ENCODE measurements around the gene TP53.
"Not testable (repeated sequence)": the region's sequence is repeated elsewhere in the genome, so short reads cannot be mapped to it uniquely, and the experiment has no call there.

TP53 gene

GRCh38 chr17:7674934-7675333 lies 12.4 kb downstream of the TP53 start:
- DNase-seq (ENCODE audit: low read depth, low spot score), result no peak

GRCh38 chr17:7673239-7673638 lies 14.1 kb downstream of the TP53 start:
- DNase-seq (ENCODE audit: low read depth, low spot score), result no peak

GRCh38 chr17:7668482-7668881 lies 18.8 kb downstream of the TP53 start:
- no peak for DNase-seq (ENCODE audit: low read depth, low spot score)

GRCh38 chr17:7667656-7668406 lies 19.5 kb downstream of the TP53 start:
- no peak for DNase-seq (ENCODE audit: low read depth, low spot score)

GRCh38 chr17:7656958-7657609 lies 30.2 kb downstream of the TP53 start:
- no peak for DNase-seq (ENCODE audit: low read depth, low spot score)

- DNase-seq (ENCODE audit: low read depth, low spot score), result no peak
Observed at GRCh38 chr17:7655541-7655840, 31.8 kb downstream of the TP53 start.

GRCh38 chr17:7654832-7655540 lies 32.3 kb downstream of the TP53 start:
- no peak for DNase-seq (ENCODE audit: low read depth, low spot score)

- DNase-seq (ENCODE audit: low read depth, low spot score), result no peak
Observed at GRCh38 chr17:7652388-7653356, 34.6 kb downstream of the TP53 start.

- no peak for DNase-seq (ENCODE audit: low read depth, low spot score)
Observed at GRCh38 chr17:7651665-7652387, 35.5 kb downstream of the TP53 start.

GRCh38 chr17:7651097-7651664 lies 36.1 kb downstream of the TP53 start:
- DNase-seq (ENCODE audit: low read depth, low spot score), result no peak

- DNase-seq (ENCODE audit: low read depth, low spot score), result peak; percentile 48
Observed at GRCh38 chr17:7650509-7651096, 36.7 kb downstream of the TP53 start, which contains the start of gene ATP1B2. ATP1B2 (plus strand) TSS chr17:7650926; CDS start chr17:7651519, 593 bp downstream.

GRCh38 chr17:7647018-7647417 lies 40.3 kb downstream of the TP53 start:
- DNase-seq (ENCODE audit: low read depth, low spot score), result no peak

GRCh38 chr17:7646457-7646856 lies 40.8 kb downstream of the TP53 start:
- DNase-seq (ENCODE audit: low read depth, low spot score), result no peak

- no peak for DNase-seq (ENCODE audit: low read depth, low spot score)
Observed at GRCh38 chr17:7644775-7645174, 42.5 kb downstream of the TP53 start.

GRCh38 chr17:7641635-7642034 lies 45.7 kb downstream of the TP53 start:
- not testable (repeated sequence) for DNase-seq (ENCODE audit: low read depth, low spot score)

- DNase-seq (ENCODE audit: low read depth, low spot score), result no peak
Observed at GRCh38 chr17:7640783-7641182, 46.5 kb downstream of the TP53 start.

GRCh38 chr17:7636163-7636562 lies 51.1 kb downstream of the TP53 start:
- DNase-seq (ENCODE audit: low read depth, low spot score), result no peak

- DNase-seq (ENCODE audit: low read depth, low spot score), result no peak
Observed at GRCh38 chr17:7634384-7634783, 52.9 kb downstream of the TP53 start.

- no peak for DNase-seq (ENCODE audit: low read depth, low spot score)
Observed at GRCh38 chr17:7633093-7633492, 54.2 kb downstream of the TP53 start.

GRCh38 chr17:7632492-7632894 lies 54.8 kb downstream of the TP53 start:
- no peak for DNase-seq (ENCODE audit: low read depth, low spot score)

Measured in activated CD4-positive, CD25-positive, alpha-beta regulatory T cell treated with anti-CD3 and anti-CD28 coated beads, Interleukin-2, amount 50 U/mL, for 16 hours (primary cell).